Measurements from ENCODE around the gene KIF5A. TPM values are rescaled to one million over a fixed set of nuclear protein-coding genes. Genes with fewer than 3 reads are reported as not detected.
"Not testable (repeated sequence)": the region's sequence is repeated elsewhere in the genome, so short reads cannot be mapped to it uniquely, and the experiment has no call there.

KIF5A gene
- total and polyA plus RNA-seq, 2 of the 13 experiments (the other 11 are each of a cell fraction or from before 2014, with no cell fraction given), result 1.6 to 11.9 TPM

DNA sequence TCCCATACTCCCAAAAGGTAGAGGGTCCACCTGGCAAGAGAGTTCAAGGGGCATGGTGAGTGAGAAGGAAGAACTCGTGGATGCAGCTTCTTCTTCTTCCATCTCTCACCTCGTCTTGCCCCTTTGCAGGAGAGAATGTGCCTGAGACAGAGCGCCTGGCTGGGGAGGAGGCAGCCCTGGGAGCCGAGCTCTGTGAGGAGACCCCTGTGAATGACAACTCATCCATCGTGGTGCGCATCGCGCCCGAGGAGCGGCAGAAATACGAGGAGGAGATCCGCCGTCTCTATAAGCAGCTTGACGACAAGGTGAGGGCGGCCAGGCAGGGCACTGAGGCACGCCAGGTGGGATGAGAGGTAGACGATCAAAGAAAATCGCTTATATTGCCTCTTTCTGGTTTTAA lies 20.0 kb downstream of the KIF5A start:
- ATAC-seq (no peak), DNase-seq (ENCODE audit: low spot score) (no peak), FAIRE-seq (no peak)
- Histone ChIP-seq H3K27ac (ENCODE audit: extremely low read length, insufficient read depth, low read length) (no peak overlapping the region), H3K4me1 (ENCODE audit: insufficient read depth, low read length) (peaks cover 9% of the 10 kb centered on the region), H4K20me1 (ENCODE audit: insufficient read depth, low read length) (no peaks in the 10 kb centered on the region), H3K36me3 (replicated peaks in 1 of 2; ENCODE audit: control insufficient read depth in 1 of 2, insufficient read depth in 2 of 2, low read length in 2 of 2) (no peaks in the 10 kb centered on the region; a peak in 1 of 5 replicates), H2AFZ (ENCODE audit: low read length) (no peak overlapping the region), H3K4me3 (replicated peaks in 1 of 3; ENCODE audit: insufficient read depth in 1 of 3, low read depth in 2 of 3, low read length in 3 of 3) (no peak overlapping the region), H3K79me2 (ENCODE audit: insufficient read depth, low read length) (no peaks in the 10 kb centered on the region), H3K4me2 (ENCODE audit: low read depth, low read length) (no peak overlapping the region), H3K27me3 (ENCODE audit: control insufficient read depth in 1 of 2, insufficient read depth in 2 of 2, low read length in 2 of 2) (no peaks in the 10 kb centered on the region), H3K9ac (ENCODE audit: insufficient read depth, low read depth, low read length) (no peak overlapping the region), H3K9me3 (ENCODE audit: low read length) (no peaks in the 10 kb centered on the region)
- no peak for TF ChIP-seq ZNF670 (CRISPR knock-in tag; IDR thresholded peaks at IDR 0.05; ENCODE audit: borderline replicate concordance)
- TF ChIP-seq, protein P1, sequence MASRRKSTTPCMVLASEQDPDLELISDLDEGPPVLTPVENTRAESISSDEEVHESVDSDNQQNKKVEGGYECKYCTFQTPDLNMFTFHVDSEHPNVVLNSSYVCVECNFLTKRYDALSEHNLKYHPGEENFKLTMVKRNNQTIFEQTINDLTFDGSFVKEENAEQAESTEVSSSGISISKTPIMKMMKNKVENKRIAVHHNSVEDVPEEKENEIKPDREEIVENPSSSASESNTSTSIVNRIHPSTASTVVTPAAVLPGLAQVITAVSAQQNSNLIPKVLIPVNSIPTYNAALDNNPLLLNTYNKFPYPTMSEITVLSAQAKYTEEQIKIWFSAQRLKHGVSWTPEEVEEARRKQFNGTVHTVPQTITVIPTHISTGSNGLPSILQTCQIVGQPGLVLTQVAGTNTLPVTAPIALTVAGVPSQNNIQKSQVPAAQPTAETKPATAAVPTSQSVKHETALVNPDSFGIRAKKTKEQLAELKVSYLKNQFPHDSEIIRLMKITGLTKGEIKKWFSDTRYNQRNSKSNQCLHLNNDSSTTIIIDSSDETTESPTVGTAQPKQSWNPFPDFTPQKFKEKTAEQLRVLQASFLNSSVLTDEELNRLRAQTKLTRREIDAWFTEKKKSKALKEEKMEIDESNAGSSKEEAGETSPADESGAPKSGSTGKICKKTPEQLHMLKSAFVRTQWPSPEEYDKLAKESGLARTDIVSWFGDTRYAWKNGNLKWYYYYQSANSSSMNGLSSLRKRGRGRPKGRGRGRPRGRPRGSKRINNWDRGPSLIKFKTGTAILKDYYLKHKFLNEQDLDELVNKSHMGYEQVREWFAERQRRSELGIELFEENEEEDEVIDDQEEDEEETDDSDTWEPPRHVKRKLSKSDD (CRISPR knock-in tag; IDR thresholded peaks at IDR 0.05; ENCODE audit: low read depth), result no peak
- no peak for TF ChIP-seq HNRNPUL1 (IDR thresholded peaks at IDR 0.05; ENCODE audit: low read depth, low read length)
- no peak for TF ChIP-seq ZNF605 (CRISPR knock-in tag; IDR thresholded peaks at IDR 0.05)
- TF ChIP-seq TCF7 (IDR thresholded peaks at IDR 0.05; ENCODE audit: low read depth), result no peak
- TF ChIP-seq ZNF431 (CRISPR knock-in tag; IDR thresholded peaks at IDR 0.05; ENCODE audit: borderline replicate concordance, low read depth), result no peak
- TF ChIP-seq FOXK2 (IDR thresholded peaks at IDR 0.05), result no peak
- no peak for TF ChIP-seq ZNF101 (CRISPR knock-in tag; IDR thresholded peaks at IDR 0.05; ENCODE audit: borderline replicate concordance, low read depth)
- TF ChIP-seq, protein P2, sequence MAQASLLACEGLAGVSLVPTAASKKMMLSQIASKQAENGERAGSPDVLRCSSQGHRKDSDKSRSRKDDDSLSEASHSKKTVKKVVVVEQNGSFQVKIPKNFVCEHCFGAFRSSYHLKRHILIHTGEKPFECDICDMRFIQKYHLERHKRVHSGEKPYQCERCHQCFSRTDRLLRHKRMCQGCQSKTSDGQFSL (CRISPR knock-in tag; IDR thresholded peaks at IDR 0.05), result no peak
- no peak for TF ChIP-seq CHCHD3 (CRISPR knock-in tag; IDR thresholded peaks at IDR 0.05)
- TF ChIP-seq, protein P3, sequence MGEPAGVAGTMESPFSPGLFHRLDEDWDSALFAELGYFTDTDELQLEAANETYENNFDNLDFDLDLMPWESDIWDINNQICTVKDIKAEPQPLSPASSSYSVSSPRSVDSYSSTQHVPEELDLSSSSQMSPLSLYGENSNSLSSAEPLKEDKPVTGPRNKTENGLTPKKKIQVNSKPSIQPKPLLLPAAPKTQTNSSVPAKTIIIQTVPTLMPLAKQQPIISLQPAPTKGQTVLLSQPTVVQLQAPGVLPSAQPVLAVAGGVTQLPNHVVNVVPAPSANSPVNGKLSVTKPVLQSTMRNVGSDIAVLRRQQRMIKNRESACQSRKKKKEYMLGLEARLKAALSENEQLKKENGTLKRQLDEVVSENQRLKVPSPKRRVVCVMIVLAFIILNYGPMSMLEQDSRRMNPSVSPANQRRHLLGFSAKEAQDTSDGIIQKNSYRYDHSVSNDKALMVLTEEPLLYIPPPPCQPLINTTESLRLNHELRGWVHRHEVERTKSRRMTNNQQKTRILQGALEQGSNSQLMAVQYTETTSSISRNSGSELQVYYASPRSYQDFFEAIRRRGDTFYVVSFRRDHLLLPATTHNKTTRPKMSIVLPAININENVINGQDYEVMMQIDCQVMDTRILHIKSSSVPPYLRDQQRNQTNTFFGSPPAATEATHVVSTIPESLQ (CRISPR knock-in tag; conservative IDR thresholded peaks at IDR 0.05), result no peak
- intact Hi-C loops (cut with micrococcal nuclease; ENCODE audit: unreplicated experiment) (no loop called here), in situ Hi-C loops (cut with HindIII; ENCODE audit: extremely low pct_ligation_motif_present, low pct_unique_long_range_greater_than_20kb) (no loop called here)
- BruUV-seq (replicated peaks), result no TSS peak
- 86% methylated on average over 18 of the region's 18 CpGs for WGBS (ENCODE audit: low lambda C conversion rate)
- CTCF ChIA-PET (ENCODE audit: low intra/inter-chr PET ratio, low total read pairs), result no interaction called here
- POLR2A ChIA-PET, result no interaction called here

DNA sequence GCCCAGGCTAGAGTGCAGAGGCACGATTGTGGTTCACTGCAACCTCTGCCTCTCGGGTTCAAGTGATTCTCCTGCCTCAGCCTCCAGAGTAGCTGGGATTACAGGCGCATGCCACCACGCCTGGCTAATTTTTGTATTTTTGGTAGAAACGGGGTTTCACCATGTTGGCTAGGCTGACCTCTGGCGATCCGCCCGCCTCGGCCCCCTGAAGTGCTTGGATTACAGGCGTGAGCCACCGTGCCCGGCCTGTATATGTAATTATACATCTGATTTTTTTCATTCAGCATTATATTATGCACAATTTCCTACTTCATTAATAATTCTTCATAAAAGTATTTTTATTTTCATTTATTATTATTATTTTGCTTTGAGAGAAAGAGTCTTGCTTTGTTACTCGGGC lies 20.6 kb downstream of the KIF5A start:
- H3K27me3 ChIP-seq (ENCODE audit: control insufficient read depth in 1 of 2, insufficient read depth in 2 of 2, low read length in 2 of 2); H2AFZ ChIP-seq (ENCODE audit: low read length); H3K4me2 ChIP-seq (ENCODE audit: low read depth, low read length); H3K36me3 ChIP-seq (replicated peaks in 1 of 2; ENCODE audit: control insufficient read depth in 1 of 2, insufficient read depth in 2 of 2, low read length in 2 of 2); in situ Hi-C loops (cut with HindIII; ENCODE audit: extremely low pct_ligation_motif_present, low pct_unique_long_range_greater_than_20kb); ATAC-seq; H3K9me3 ChIP-seq (ENCODE audit: low read length); H3K4me3 ChIP-seq (replicated peaks in 1 of 3; ENCODE audit: insufficient read depth in 1 of 3, low read depth in 2 of 3, low read length in 3 of 3); H4K20me1 ChIP-seq (ENCODE audit: insufficient read depth, low read length); BruUV-seq (replicated peaks); H3K9ac ChIP-seq (ENCODE audit: insufficient read depth, low read depth, low read length); H3K79me2 ChIP-seq (ENCODE audit: insufficient read depth, low read length); H3K27ac ChIP-seq (ENCODE audit: extremely low read length, insufficient read depth, low read length); DNase-seq (ENCODE audit: low spot score); CTCF ChIA-PET (ENCODE audit: low intra/inter-chr PET ratio, low total read pairs); intact Hi-C loops (cut with micrococcal nuclease; ENCODE audit: unreplicated experiment); FAIRE-seq: not testable (repeated sequence)
- WGBS (ENCODE audit: low lambda C conversion rate), result 95% methylated on average over 13 of the region's 13 CpGs
- peaks cover 15% of the 10 kb centered on the region for H3K4me1 ChIP-seq (ENCODE audit: insufficient read depth, low read length)
- POLR2A ChIA-PET, result interaction anchor here (1.4 kb wide), 1 partner anchor 23 kb away, joined by 3 read pairs; the partner anchor contains the start of gene DCTN2
